Peyer's patch (tissue), 4 donors: ENCODE measurements around the gene DIS3L.

Experiments
- CTCF ChIP-seq, 6 experiments: fragments of 450-650 bp in 4 of 6; fragments of 200-600 bp in 2 of 6; sonication (generic) in 1 of 6; IDR thresholded peaks; one replicate each; pipeline ENCODE4 v1.5.1; 2017 to 2019; ENCODE audit warnings: antibody characterized with exemption in 6 of 6, mild to moderate bottlenecking in 3 of 6, moderate library complexity in 1 of 6
- POLR2A ChIP-seq, 2 donors: fragments of 450-650 bp; IDR thresholded peaks; one replicate each; pipeline ENCODE4 v1.5.1; 2017; ENCODE audit warnings: antibody characterized with exemption in 2 of 2, mild to moderate bottlenecking in 2 of 2, moderate library complexity in 2 of 2

- TF ChIP-seq CTCF (IDR thresholded peaks at IDR 0.05) = no peak
- no peak for TF ChIP-seq POLR2A (IDR thresholded peaks at IDR 0.05)
Observed at GRCh38 chr15:66288551-66289185, 4.7 kb upstream of the DIS3L start.
